ENCODE data around the gene RERG.

RERG gene

GRCh38 chr12:15208140-15208539 is 13.1 kb downstream of the RERG start:
- Mint-ChIP-seq H3K27ac (no peak overlapping the region), H3K4me3 (no peak overlapping the region), H3K36me3 (ENCODE audit: low read depth) (no peaks in the 10 kb centered on the region), H3K9me3 (peaks cover 9% of the 10 kb centered on the region), H3K4me1 (peaks cover 14% of the 10 kb centered on the region), H3K27me3 (ENCODE audit: low read depth, poor library complexity) (peaks cover 4% of the 10 kb centered on the region)
- DNase-seq = no peak
- TF ChIP-seq CTCF (IDR thresholded peaks at IDR 0.05) = peak; percentile 17

GRCh38 chr12:15206831-15207389 is 14.3 kb downstream of the RERG start:
- no peaks in the 10 kb centered on the region for H3K36me3 Mint-ChIP-seq (ENCODE audit: low read depth)
- no peak for TF ChIP-seq CTCF (IDR thresholded peaks at IDR 0.05)
- no peak for DNase-seq
- peaks cover 11% of the 10 kb centered on the region for H3K9me3 Mint-ChIP-seq
- peaks cover 6% of the 10 kb centered on the region for H3K4me1 Mint-ChIP-seq
- no peak overlapping the region for H3K27ac Mint-ChIP-seq
- H3K4me3 Mint-ChIP-seq = no peak overlapping the region
- H3K27me3 Mint-ChIP-seq (ENCODE audit: low read depth, poor library complexity) = peaks cover 4% of the 10 kb centered on the region

GRCh38 chr12:15206338-15206737 is 14.9 kb downstream of the RERG start:
- no peak for TF ChIP-seq CTCF (IDR thresholded peaks at IDR 0.05)
- no peak for DNase-seq
- Mint-ChIP-seq H3K4me3 (no peak overlapping the region), H3K4me1 (peaks cover 6% of the 10 kb centered on the region), H3K9me3 (peaks cover 11% of the 10 kb centered on the region), H3K27me3 (ENCODE audit: low read depth, poor library complexity) (peaks cover 4% of the 10 kb centered on the region), H3K27ac (no peak overlapping the region), H3K36me3 (ENCODE audit: low read depth) (no peaks in the 10 kb centered on the region)

- Mint-ChIP-seq H3K27ac (no peak overlapping the region), H3K4me3 (no peak overlapping the region), H3K4me1 (peaks cover 6% of the 10 kb centered on the region), H3K36me3 (ENCODE audit: low read depth) (no peaks in the 10 kb centered on the region), H3K9me3 (peaks cover 11% of the 10 kb centered on the region), H3K27me3 (ENCODE audit: low read depth, poor library complexity) (peaks cover 4% of the 10 kb centered on the region)
- no peak for DNase-seq
- no peak for TF ChIP-seq CTCF (IDR thresholded peaks at IDR 0.05)
Measured at GRCh38 chr12:15205341-15206010, 15.7 kb downstream of the RERG start.

- no peaks in the 10 kb centered on the region for H3K36me3 Mint-ChIP-seq (ENCODE audit: low read depth)
Measured at GRCh38 chr12:15201456-15201855, 19.8 kb downstream of the RERG start.

More at GRCh38 chr12:15201456-15201855, 19.8 kb downstream of the RERG start:
- no peak for DNase-seq
- Mint-ChIP-seq H3K27ac (no peak overlapping the region), H3K4me3 (no peak overlapping the region), H3K4me1 (peaks cover under 1% of the 10 kb centered on the region), H3K9me3 (peaks cover 11% of the 10 kb centered on the region), H3K27me3 (ENCODE audit: low read depth, poor library complexity) (no peaks in the 10 kb centered on the region)
- no peak for TF ChIP-seq CTCF (IDR thresholded peaks at IDR 0.05)

All from nephron progenitor cell (in vitro differentiated cells).